ENCODE results near the gene RIBC2. TPM values are rescaled to one million over a fixed set of nuclear protein-coding genes. Genes with fewer than 3 reads are reported as not detected.
"Not testable (repeated sequence)": the region's sequence is repeated elsewhere in the genome, so short reads cannot be mapped to it uniquely, and the experiment has no call there.

Gene RIBC2
- total RNA-seq, 3 donors from 2014 or later (not counting 1 experiment from before 2014, with no cell fraction given) = 0.38 to 0.86 TPM; not detected in 1

- Mint-ChIP-seq H3K27me3 (ENCODE audit: low read depth in 2 of 2) (peaks cover 7 to 8% of the 10 kb centered on the region in 2 donors), H3K4me3 (no peak overlapping the region), H3K4me1 (no peaks in the 10 kb centered on the region), H3K36me3 (no peaks in the 10 kb centered on the region), H3K9me3 (no peaks in the 10 kb centered on the region), H3K27ac (no peak overlapping the region)
- intact Hi-C loops (cut with micrococcal nuclease) = no loop called here
- 96% methylated on average over 9 of the region's 9 CpGs for WGBS (ENCODE audit: insufficient coverage)
- H3K27ac ChIP-seq (ENCODE audit: low read length) = no peak overlapping the region
- H3K4me1 ChIP-seq (ENCODE audit: control insufficient read depth, insufficient read depth, low read length) = no peaks in the 10 kb centered on the region
- no peak overlapping the region for H3K4me3 ChIP-seq (ENCODE audit: low read length)
- H3K36me3 ChIP-seq (ENCODE audit: control insufficient read depth, insufficient read depth, low read length) = no peaks in the 10 kb centered on the region
- ATAC-seq (no peak), DNase-seq (no peak)
- H3K27me3 ChIP-seq (ENCODE audit: control insufficient read depth, insufficient read depth, low read length) = no peaks in the 10 kb centered on the region
- no peak for TF ChIP-seq CTCF (IDR thresholded peaks at IDR 0.05)
- H3K9me3 ChIP-seq (ENCODE audit: control insufficient read depth, insufficient read depth, low read length) = no peaks in the 10 kb centered on the region
Measured at GRCh38 chr22:45448431-45448830, 34.9 kb downstream of the RIBC2 start.

- H3K36me3 Mint-ChIP-seq; DNase-seq; H3K36me3 ChIP-seq (ENCODE audit: control insufficient read depth, insufficient read depth, low read length); H3K27ac ChIP-seq (ENCODE audit: low read length); H3K27me3 Mint-ChIP-seq (ENCODE audit: low read depth in 2 of 2); intact Hi-C loops (cut with micrococcal nuclease); H3K9me3 ChIP-seq (ENCODE audit: control insufficient read depth, insufficient read depth, low read length); H3K4me3 Mint-ChIP-seq; H3K9me3 Mint-ChIP-seq; ATAC-seq; H3K27ac Mint-ChIP-seq; H3K4me1 Mint-ChIP-seq; H3K4me1 ChIP-seq (ENCODE audit: control insufficient read depth, insufficient read depth, low read length); H3K27me3 ChIP-seq (ENCODE audit: control insufficient read depth, insufficient read depth, low read length); H3K4me3 ChIP-seq (ENCODE audit: low read length): not testable (repeated sequence)
- 89% methylated on average over 4 of the region's 5 CpGs for WGBS (ENCODE audit: insufficient coverage)
Measured at GRCh38 chr22:45449442-45449841, 35.9 kb downstream of the RIBC2 start.

- Mint-ChIP-seq H3K9me3 (no peaks in the 10 kb centered on the region), H3K27me3 (ENCODE audit: low read depth in 2 of 2) (peaks cover 7 to 8% of the 10 kb centered on the region in 2 donors), H3K4me1 (no peaks in the 10 kb centered on the region), H3K27ac (no peak overlapping the region), H3K36me3 (no peaks in the 10 kb centered on the region), H3K4me3 (no peak overlapping the region)
- no peak for TF ChIP-seq CTCF (IDR thresholded peaks at IDR 0.05)
- DNase-seq (no peak), ATAC-seq (no peak)
- 90% methylated on average over 16 of the region's 16 CpGs for WGBS (ENCODE audit: insufficient coverage)
- H3K27me3 ChIP-seq (ENCODE audit: control insufficient read depth, insufficient read depth, low read length) = no peaks in the 10 kb centered on the region
- no peak overlapping the region for H3K27ac ChIP-seq (ENCODE audit: low read length)
- H3K9me3 ChIP-seq (ENCODE audit: control insufficient read depth, insufficient read depth, low read length) = no peaks in the 10 kb centered on the region
- no peaks in the 10 kb centered on the region for H3K4me1 ChIP-seq (ENCODE audit: control insufficient read depth, insufficient read depth, low read length)
- no peak overlapping the region for H3K4me3 ChIP-seq (ENCODE audit: low read length)
- intact Hi-C loops (cut with micrococcal nuclease) = no loop called here
- no peaks in the 10 kb centered on the region for H3K36me3 ChIP-seq (ENCODE audit: control insufficient read depth, insufficient read depth, low read length)
Measured at GRCh38 chr22:45450101-45450785, 36.8 kb downstream of the RIBC2 start.

GRCh38 chr22:45450921-45451651 is 37.6 kb downstream of the RIBC2 start:
- Histone ChIP-seq H3K4me3 (ENCODE audit: low read length) (no peak overlapping the region), H3K36me3 (ENCODE audit: control insufficient read depth, insufficient read depth, low read length) (no peaks in the 10 kb centered on the region), H3K9me3 (ENCODE audit: control insufficient read depth, insufficient read depth, low read length) (no peaks in the 10 kb centered on the region), H3K27me3 (ENCODE audit: control insufficient read depth, insufficient read depth, low read length) (no peaks in the 10 kb centered on the region), H3K27ac (ENCODE audit: low read length) (no peak overlapping the region), H3K4me1 (ENCODE audit: control insufficient read depth, insufficient read depth, low read length) (no peaks in the 10 kb centered on the region)
- Mint-ChIP-seq H3K9me3 (no peaks in the 10 kb centered on the region), H3K27ac (no peak overlapping the region), H3K4me3 (no peak overlapping the region), H3K36me3 (no peaks in the 10 kb centered on the region), H3K27me3 (ENCODE audit: low read depth in 2 of 2) (peaks cover 7 to 8% of the 10 kb centered on the region in 2 donors), H3K4me1 (no peaks in the 10 kb centered on the region)
- intact Hi-C loops (cut with micrococcal nuclease) = no loop called here
- ATAC-seq (no peak), DNase-seq (no peak)
- WGBS (ENCODE audit: insufficient coverage) = 83% methylated on average over 12 of the region's 12 CpGs
- no peak for TF ChIP-seq CTCF (IDR thresholded peaks at IDR 0.05)
